TTC549 (cell line): ENCODE results near the gene CTNNAL1.

Experiments
- FAIRE-seq: peaks from 2 replicates; lab custom pipeline; 2012; peaks lifted over from hg19 to GRCh38; lab: Jason Lieb, UNC

Gene CTNNAL1

GRCh38 chr9:109027176-109027575 lies 13.9 kb upstream of the CTNNAL1 start:
- no peak for FAIRE-seq

- FAIRE-seq, result no peak
Measured at GRCh38 chr9:109026306-109026705, 13.0 kb upstream of the CTNNAL1 start.

- FAIRE-seq, result no peak
Measured at GRCh38 chr9:109022873-109023272, 9.6 kb upstream of the CTNNAL1 start.

GRCh38 chr9:109020581-109021511 lies 7.5 kb upstream of the CTNNAL1 start:
- FAIRE-seq, result no peak

- FAIRE-seq, result no peak
Measured at GRCh38 chr9:109020113-109020512, 6.8 kb upstream of the CTNNAL1 start.

GRCh38 chr9:109019420-109019819 lies 6.1 kb upstream of the CTNNAL1 start:
- FAIRE-seq, result no peak

- no peak for FAIRE-seq
Measured at GRCh38 chr9:109017493-109017892, 4.2 kb upstream of the CTNNAL1 start.

GRCh38 chr9:109017061-109017460 lies 3.8 kb upstream of the CTNNAL1 start:
- no peak for FAIRE-seq

- FAIRE-seq, result no peak
Measured at GRCh38 chr9:109016132-109016531, 2.8 kb upstream of the CTNNAL1 start.

GRCh38 chr9:109014608-109015280 lies 1.4 kb upstream of the CTNNAL1 start:
- no peak for FAIRE-seq

- no peak for FAIRE-seq
Measured at GRCh38 chr9:109013679-109014607, 644 bp upstream of the CTNNAL1 start.

- no peak for FAIRE-seq
Measured at GRCh38 chr9:109012009-109012875, 1.1 kb downstream of the CTNNAL1 start.

GRCh38 chr9:109011231-109011671 lies 2.0 kb downstream of the CTNNAL1 start:
- no peak for FAIRE-seq

GRCh38 chr9:109010746-109011145 lies 2.6 kb downstream of the CTNNAL1 start:
- FAIRE-seq, result no peak

GRCh38 chr9:109005678-109006077 lies 7.6 kb downstream of the CTNNAL1 start:
- FAIRE-seq, result no peak

GRCh38 chr9:109003116-109003515 lies 10.2 kb downstream of the CTNNAL1 start:
- no peak for FAIRE-seq

- FAIRE-seq, result no peak
Measured at GRCh38 chr9:109002141-109002540, 11.2 kb downstream of the CTNNAL1 start.

- no peak for FAIRE-seq
Measured at GRCh38 chr9:109001275-109001676, 12.0 kb downstream of the CTNNAL1 start.

- FAIRE-seq, result no peak
Measured at GRCh38 chr9:108997112-108997511, 16.2 kb downstream of the CTNNAL1 start.

GRCh38 chr9:108996643-108997042 lies 16.7 kb downstream of the CTNNAL1 start:
- no peak for FAIRE-seq

GRCh38 chr9:108994695-108995094 lies 18.6 kb downstream of the CTNNAL1 start:
- no peak for FAIRE-seq
